ENCODE measurements around the gene RBFOX1.
A peak's percentile ranks its signal among the peaks of the same experiment; 100 is the strongest.

The RBFOX1 gene

DNA sequence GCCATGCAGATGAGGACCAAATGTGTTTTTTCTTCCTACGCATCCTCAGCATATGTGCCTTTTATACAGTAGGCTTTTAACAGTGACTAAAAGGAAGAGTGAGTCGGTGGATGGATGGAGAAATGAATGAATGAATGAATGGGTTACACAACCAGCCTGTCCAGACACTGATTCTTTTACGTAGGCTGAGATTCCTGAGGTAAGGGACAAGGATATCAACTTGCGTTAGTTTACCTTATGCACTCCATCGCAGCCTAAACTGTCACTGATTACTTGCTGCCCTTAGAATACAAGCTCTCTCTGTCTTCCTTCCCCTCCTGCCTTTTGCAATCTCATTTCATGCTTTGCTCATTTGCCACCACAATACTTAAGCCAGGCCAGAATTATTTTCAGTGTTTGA lies 59.0 kb downstream of the RBFOX1 start:
- Histone ChIP-seq H3K4me3 (ENCODE audit: extremely low read depth, insufficient read depth, low read length, poor library complexity, severe bottlenecking) (no peak overlapping the region), H3K4me1 (ENCODE audit: control insufficient read depth, insufficient read depth, low read length, poor library complexity, severe bottlenecking) (no peaks in the 10 kb centered on the region), H3K9me3 (ENCODE audit: control insufficient read depth, low read length) (no peaks in the 10 kb centered on the region), H3K27ac (ENCODE audit: low read depth, low read length, severe bottlenecking) (no peak overlapping the region), H3K36me3 (ENCODE audit: control insufficient read depth, insufficient read depth, low read length) (no peaks in the 10 kb centered on the region)
- WGBS, 2 experiments (ENCODE audit: insufficient coverage in 2 of 2): 85 to 91% methylated on average over 4 to 5 of the region's 5 CpGs

DNA sequence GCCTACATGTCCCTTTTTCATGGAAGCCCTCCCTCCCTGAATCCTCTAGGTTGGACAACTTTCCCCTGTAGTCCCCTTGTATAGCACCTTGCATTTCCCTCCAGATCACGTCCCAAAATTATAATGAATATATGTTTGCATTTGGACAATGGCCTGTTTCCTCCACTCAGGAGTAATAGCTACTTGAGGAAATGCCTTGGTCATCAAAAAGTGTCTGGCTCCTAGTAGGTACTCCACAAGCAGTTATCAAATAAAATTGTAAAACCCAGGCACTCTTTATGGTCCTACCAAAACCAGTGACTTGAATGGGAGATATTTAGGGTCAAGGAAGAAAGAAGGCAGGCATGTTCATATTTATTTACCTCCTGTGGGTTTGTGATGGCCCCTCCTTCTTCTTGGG lies 59.6 kb downstream of the RBFOX1 start:
- WGBS, 2 experiments (ENCODE audit: insufficient coverage in 2 of 2): no CpG with 5 or more reads among the region's 1 CpG
- peaks cover 3% of the 10 kb centered on the region for H3K4me1 ChIP-seq (ENCODE audit: control insufficient read depth, insufficient read depth, low read length, poor library complexity, severe bottlenecking)
- no peaks in the 10 kb centered on the region for H3K9me3 ChIP-seq (ENCODE audit: control insufficient read depth, low read length)
- no peaks in the 10 kb centered on the region for H3K36me3 ChIP-seq (ENCODE audit: control insufficient read depth, insufficient read depth, low read length)
- H3K27ac ChIP-seq (ENCODE audit: low read depth, low read length, severe bottlenecking): no peak overlapping the region
- H3K4me3 ChIP-seq (ENCODE audit: extremely low read depth, insufficient read depth, low read length, poor library complexity, severe bottlenecking): no peak overlapping the region

DNA sequence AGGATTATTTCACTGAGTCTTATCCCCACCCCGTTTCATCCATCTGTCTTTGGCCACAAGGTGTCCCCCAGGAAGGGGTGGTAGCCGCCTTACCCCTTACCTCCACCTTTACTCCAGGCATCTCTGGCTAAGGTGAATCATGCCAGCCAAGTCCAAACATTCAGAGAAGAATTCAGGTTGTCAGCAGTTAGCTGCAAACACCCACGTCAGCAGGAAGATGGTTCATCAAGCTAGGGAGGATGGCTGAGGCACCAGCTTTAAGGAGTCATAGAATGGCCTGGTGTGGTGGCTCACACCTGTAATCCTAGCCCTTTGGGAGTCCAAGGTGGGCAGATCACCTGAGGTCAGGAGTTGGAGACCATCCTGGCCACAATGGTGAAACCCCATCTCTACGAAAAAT lies 61.0 kb downstream of the RBFOX1 start:
- WGBS, 2 experiments (ENCODE audit: insufficient coverage in 2 of 2): 100% methylated on average over 2 of the region's 4 CpGs
- Histone ChIP-seq H3K4me1 (ENCODE audit: control insufficient read depth, insufficient read depth, low read length, poor library complexity, severe bottlenecking) (peaks cover 16% of the 10 kb centered on the region), H3K27ac (ENCODE audit: low read depth, low read length, severe bottlenecking) (no peak overlapping the region)

DNA sequence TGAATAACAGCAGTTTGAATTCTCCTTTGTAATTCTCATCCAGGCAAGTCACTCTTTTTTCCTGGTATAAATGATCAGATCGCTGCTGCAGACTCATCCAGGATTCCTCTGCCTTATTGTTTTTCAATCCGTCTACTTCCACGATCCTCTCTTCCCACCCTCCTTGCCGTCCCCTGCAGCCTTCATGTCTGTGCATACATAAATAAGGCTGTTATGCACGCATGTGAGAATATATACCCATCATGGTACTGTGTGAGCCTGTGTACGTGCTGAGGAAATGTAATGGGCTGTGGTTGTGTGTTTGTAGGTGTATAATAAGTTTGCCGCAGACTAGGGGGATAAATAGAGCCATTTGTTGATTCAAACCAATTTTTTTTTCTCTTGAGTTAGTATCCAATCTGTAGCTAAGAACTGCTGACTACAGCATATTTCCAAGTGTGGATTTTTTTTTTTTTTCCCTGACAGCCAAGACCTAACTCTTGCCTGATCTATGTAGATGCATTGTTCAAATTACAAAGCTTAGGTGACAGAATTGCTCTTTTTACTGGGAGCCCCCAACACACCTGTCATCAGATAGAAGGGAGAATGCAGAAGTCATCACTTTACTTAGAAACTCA lies 62.2 kb downstream of the RBFOX1 start:
- no peaks in the 10 kb centered on the region for H3K9me3 ChIP-seq (ENCODE audit: control insufficient read depth, low read length)
- no peak overlapping the region for H3K27ac ChIP-seq (ENCODE audit: low read depth, low read length, severe bottlenecking)
- H3K36me3 ChIP-seq (ENCODE audit: control insufficient read depth, insufficient read depth, low read length): no peaks in the 10 kb centered on the region
- peaks cover 16% of the 10 kb centered on the region for H3K4me1 ChIP-seq (ENCODE audit: control insufficient read depth, insufficient read depth, low read length, poor library complexity, severe bottlenecking)
- H3K4me3 ChIP-seq (ENCODE audit: extremely low read depth, insufficient read depth, low read length, poor library complexity, severe bottlenecking): no peak overlapping the region
- 85 to 98% methylated on average over 4 to 6 of the region's 7 CpGs for WGBS, 2 experiments (ENCODE audit: insufficient coverage in 2 of 2)

More for the DNA sequence above, 61.0 kb downstream of the RBFOX1 start:
- no peaks in the 10 kb centered on the region for H3K36me3 ChIP-seq (ENCODE audit: control insufficient read depth, insufficient read depth, low read length)
- no peak overlapping the region for H3K4me3 ChIP-seq (ENCODE audit: extremely low read depth, insufficient read depth, low read length, poor library complexity, severe bottlenecking)
- no peaks in the 10 kb centered on the region for H3K9me3 ChIP-seq (ENCODE audit: control insufficient read depth, low read length)

DNA sequence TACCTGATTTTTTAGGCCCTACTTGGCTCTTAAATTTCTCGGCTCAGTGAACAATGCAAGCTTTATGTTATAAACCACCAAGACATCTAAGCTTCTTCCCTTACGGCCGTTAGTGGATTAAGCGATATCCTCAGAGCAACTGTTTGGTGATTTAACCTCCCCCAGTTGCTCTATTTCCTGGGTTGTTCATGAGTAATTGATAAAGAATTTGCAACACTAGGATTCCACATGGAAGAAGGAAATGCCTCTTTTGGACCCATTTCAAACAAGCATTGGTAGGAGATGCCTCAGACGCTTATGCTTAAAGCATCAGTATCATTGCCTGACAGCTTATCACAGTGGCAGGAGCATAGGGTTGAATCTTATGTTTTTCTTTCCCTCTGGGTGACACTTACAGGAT lies 65.3 kb downstream of the RBFOX1 start:
- 71 to 88% methylated on average over 1 to 5 of the region's 5 CpGs for WGBS, 2 experiments (ENCODE audit: insufficient coverage in 2 of 2)
- Histone ChIP-seq H3K4me1 (ENCODE audit: control insufficient read depth, insufficient read depth, low read length, poor library complexity, severe bottlenecking) (peaks cover 16% of the 10 kb centered on the region), H3K27ac (ENCODE audit: low read depth, low read length, severe bottlenecking) (peak overlapping the region; percentile 36), H3K4me3 (ENCODE audit: extremely low read depth, insufficient read depth, low read length, poor library complexity, severe bottlenecking) (no peak overlapping the region), H3K9me3 (ENCODE audit: control insufficient read depth, low read length) (no peaks in the 10 kb centered on the region), H3K36me3 (ENCODE audit: control insufficient read depth, insufficient read depth, low read length) (no peaks in the 10 kb centered on the region)

DNA sequence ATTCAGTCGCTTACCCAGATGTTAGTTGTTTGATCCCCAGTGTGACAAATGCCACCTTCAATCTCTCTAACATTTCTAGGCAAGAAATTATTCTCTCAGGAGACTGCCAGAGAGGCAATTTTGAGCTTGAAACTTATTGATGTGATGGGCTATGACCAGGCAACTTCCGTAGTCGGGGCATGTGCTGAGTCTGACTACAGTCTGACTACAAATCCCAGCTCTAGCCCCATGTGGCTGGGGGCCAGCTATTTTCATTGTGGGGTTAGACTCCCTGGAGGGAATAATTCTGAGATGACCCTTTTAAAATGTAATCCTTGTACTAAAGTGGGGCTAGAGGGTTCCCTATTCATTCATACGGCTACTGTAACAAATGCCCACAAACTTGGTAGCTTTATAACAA lies 65.9 kb downstream of the RBFOX1 start:
- no peaks in the 10 kb centered on the region for H3K36me3 ChIP-seq (ENCODE audit: control insufficient read depth, insufficient read depth, low read length)
- H3K27ac ChIP-seq (ENCODE audit: low read depth, low read length, severe bottlenecking): no peak overlapping the region
- H3K9me3 ChIP-seq (ENCODE audit: control insufficient read depth, low read length): no peaks in the 10 kb centered on the region
- peaks cover 16% of the 10 kb centered on the region for H3K4me1 ChIP-seq (ENCODE audit: control insufficient read depth, insufficient read depth, low read length, poor library complexity, severe bottlenecking)
- 80% methylated on average over 1 of the region's 4 CpGs; no CpG with 5 or more reads in 1 of the 2 experiments for WGBS, 2 experiments (ENCODE audit: insufficient coverage in 2 of 2)
- no peak overlapping the region for H3K4me3 ChIP-seq (ENCODE audit: extremely low read depth, insufficient read depth, low read length, poor library complexity, severe bottlenecking)

- H3K36me3 ChIP-seq (ENCODE audit: control insufficient read depth, insufficient read depth, low read length): no peaks in the 10 kb centered on the region
- 91 to 92% methylated on average over 5 to 7 of the region's 7 CpGs for WGBS, 2 experiments (ENCODE audit: insufficient coverage in 2 of 2)
- no peak overlapping the region for H3K27ac ChIP-seq (ENCODE audit: low read depth, low read length, severe bottlenecking)
- H3K4me3 ChIP-seq (ENCODE audit: extremely low read depth, insufficient read depth, low read length, poor library complexity, severe bottlenecking): no peak overlapping the region
- no peaks in the 10 kb centered on the region for H3K9me3 ChIP-seq (ENCODE audit: control insufficient read depth, low read length)
- peaks cover 16% of the 10 kb centered on the region for H3K4me1 ChIP-seq (ENCODE audit: control insufficient read depth, insufficient read depth, low read length, poor library complexity, severe bottlenecking)
These were observed 66.7 kb downstream of the RBFOX1 start for GRCh38 chr16:7399296-7399695.

DNA sequence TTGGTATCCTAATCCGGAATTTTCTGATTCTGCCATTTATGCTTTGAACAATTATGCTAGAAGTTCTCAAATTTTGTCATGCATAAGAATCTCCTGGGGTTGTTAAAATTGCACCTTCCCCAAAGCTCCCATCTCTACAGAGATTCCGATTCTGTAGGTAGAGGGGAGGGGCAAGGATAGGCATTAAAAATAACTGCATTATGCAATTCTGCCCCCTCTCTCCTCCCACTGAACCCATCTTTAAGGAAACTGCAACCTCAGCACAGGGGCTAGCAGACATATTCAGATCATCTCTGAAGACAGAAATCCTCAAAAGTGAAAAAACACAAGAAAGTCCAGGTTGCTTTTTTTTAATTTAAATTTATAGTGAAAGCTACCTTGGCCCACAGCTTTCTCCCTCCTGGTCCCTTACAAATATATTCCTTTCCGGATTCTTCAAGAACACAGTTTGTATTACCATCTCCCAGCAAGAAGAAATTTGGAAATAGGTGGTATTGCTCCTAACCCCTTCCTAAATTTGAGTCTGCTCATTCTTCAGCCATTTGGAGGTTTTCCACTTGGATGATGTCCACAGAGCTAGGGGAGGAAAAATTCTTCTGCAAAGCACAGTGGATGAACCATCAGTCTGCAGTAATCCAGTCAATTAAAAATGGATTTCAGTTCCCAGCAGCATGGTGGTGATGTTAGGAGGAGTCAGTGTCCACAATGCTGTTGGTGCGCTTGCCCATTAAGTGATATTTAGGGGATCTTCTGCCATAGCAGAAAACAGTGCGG lies 67.7 kb downstream of the RBFOX1 start:
- Histone ChIP-seq H3K9me3 (ENCODE audit: control insufficient read depth, low read length) (no peaks in the 10 kb centered on the region), H3K36me3 (ENCODE audit: control insufficient read depth, insufficient read depth, low read length) (no peaks in the 10 kb centered on the region), H3K27ac (ENCODE audit: low read depth, low read length, severe bottlenecking) (no peak overlapping the region), H3K4me1 (ENCODE audit: control insufficient read depth, insufficient read depth, low read length, poor library complexity, severe bottlenecking) (peaks cover 16% of the 10 kb centered on the region), H3K4me3 (ENCODE audit: extremely low read depth, insufficient read depth, low read length, poor library complexity, severe bottlenecking) (no peak overlapping the region)
- 83% methylated on average over 1 of the region's 5 CpGs; no CpG with 5 or more reads in 1 of the 2 experiments for WGBS, 2 experiments (ENCODE audit: insufficient coverage in 2 of 2)

GRCh38 chr16:7404217-7404616 lies 71.6 kb downstream of the RBFOX1 start:
- WGBS, 2 experiments (ENCODE audit: insufficient coverage in 2 of 2): 65 to 78% methylated on average over 3 to 4 of the region's 5 CpGs
- Histone ChIP-seq H3K9me3 (ENCODE audit: control insufficient read depth, low read length) (no peaks in the 10 kb centered on the region), H3K4me1 (ENCODE audit: control insufficient read depth, insufficient read depth, low read length, poor library complexity, severe bottlenecking) (no peaks in the 10 kb centered on the region), H3K27ac (ENCODE audit: low read depth, low read length, severe bottlenecking) (no peak overlapping the region), H3K36me3 (ENCODE audit: control insufficient read depth, insufficient read depth, low read length) (no peaks in the 10 kb centered on the region), H3K4me3 (ENCODE audit: extremely low read depth, insufficient read depth, low read length, poor library complexity, severe bottlenecking) (no peak overlapping the region)

- Histone ChIP-seq H3K9me3 (ENCODE audit: control insufficient read depth, low read length) (no peaks in the 10 kb centered on the region), H3K36me3 (ENCODE audit: control insufficient read depth, insufficient read depth, low read length) (no peaks in the 10 kb centered on the region), H3K4me1 (ENCODE audit: control insufficient read depth, insufficient read depth, low read length, poor library complexity, severe bottlenecking) (no peaks in the 10 kb centered on the region), H3K4me3 (ENCODE audit: extremely low read depth, insufficient read depth, low read length, poor library complexity, severe bottlenecking) (no peak overlapping the region), H3K27ac (ENCODE audit: low read depth, low read length, severe bottlenecking) (no peak overlapping the region)
- 78 to 84% methylated on average over 12 to 15 of the region's 16 CpGs for WGBS, 2 experiments (ENCODE audit: insufficient coverage in 2 of 2)
These were observed 72.5 kb downstream of the RBFOX1 start for GRCh38 chr16:7405166-7405565.
